ENCODE measurements around the gene LIN7C. TPM values are rescaled to one million over a fixed set of nuclear protein-coding genes. Genes with fewer than 3 reads are reported as not detected.

Gene LIN7C
- total and polyA plus RNA-seq, 8 donors = 18.7 to 31.5 (median 21.6) TPM

DNA sequence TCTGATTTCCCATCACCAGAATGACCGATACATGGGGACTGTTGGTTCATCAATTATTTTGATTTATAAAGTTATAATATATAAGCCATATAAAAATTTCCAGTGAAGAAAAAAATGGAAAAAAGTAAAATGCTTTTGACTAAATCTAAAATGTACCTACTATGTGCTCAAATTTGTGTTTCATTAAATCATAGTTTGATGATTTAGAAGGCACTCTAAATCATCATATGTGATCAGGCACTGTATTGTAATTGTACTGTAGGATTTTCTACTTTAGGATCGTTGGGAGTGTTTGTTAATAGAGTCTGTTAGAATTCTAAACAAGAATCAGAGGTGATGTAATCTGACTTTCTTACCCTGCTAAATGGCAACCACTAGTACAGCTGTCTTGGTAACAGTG lies 2.4 kb downstream of the LIN7C start:
- H3K27ac ChIP-seq = no peak overlapping the region
- intact Hi-C loops (cut with DNase I) = no loop called here
- H3K27me3 ChIP-seq = no peaks in the 10 kb centered on the region
- no peak overlapping the region for H3K4me3 ChIP-seq
- H3K4me1 ChIP-seq = peaks cover 9 to 34% of the 10 kb centered on the region in 2 donors
- DNase-seq (no peak), ATAC-seq (no peak)
- H3K9me3 ChIP-seq = no peaks in the 10 kb centered on the region
- peaks cover 0 to 22% of the 10 kb centered on the region in 2 donors for H3K36me3 ChIP-seq
- TF ChIP-seq, protein P1, sequence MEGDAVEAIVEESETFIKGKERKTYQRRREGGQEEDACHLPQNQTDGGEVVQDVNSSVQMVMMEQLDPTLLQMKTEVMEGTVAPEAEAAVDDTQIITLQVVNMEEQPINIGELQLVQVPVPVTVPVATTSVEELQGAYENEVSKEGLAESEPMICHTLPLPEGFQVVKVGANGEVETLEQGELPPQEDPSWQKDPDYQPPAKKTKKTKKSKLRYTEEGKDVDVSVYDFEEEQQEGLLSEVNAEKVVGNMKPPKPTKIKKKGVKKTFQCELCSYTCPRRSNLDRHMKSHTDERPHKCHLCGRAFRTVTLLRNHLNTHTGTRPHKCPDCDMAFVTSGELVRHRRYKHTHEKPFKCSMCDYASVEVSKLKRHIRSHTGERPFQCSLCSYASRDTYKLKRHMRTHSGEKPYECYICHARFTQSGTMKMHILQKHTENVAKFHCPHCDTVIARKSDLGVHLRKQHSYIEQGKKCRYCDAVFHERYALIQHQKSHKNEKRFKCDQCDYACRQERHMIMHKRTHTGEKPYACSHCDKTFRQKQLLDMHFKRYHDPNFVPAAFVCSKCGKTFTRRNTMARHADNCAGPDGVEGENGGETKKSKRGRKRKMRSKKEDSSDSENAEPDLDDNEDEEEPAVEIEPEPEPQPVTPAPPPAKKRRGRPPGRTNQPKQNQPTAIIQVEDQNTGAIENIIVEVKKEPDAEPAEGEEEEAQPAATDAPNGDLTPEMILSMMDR (IDR thresholded peaks at IDR 0.05) = no peak

DNA sequence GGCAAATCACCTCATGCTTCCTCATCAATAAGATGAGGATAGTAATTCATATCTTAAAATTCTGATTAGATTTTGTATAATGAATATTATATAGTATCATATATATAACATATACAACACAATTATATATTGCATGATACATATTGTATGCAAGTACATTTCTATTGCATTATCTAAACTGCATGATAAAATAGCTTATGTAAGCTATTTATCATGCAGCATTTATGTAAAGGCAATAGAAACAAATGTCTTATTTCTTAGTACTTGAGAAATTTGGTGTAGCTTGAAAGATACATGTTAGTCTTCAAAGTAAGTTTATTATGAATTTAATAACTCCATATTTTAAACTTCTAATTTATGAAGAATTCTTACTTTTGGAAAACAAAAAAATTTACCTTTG lies 5.5 kb downstream of the LIN7C start:
- no peak for DNase-seq
- peaks cover 0 to 36% of the 10 kb centered on the region in 2 donors for H3K36me3 ChIP-seq
- no peak overlapping the region for H3K4me3 ChIP-seq
- H3K9me3 ChIP-seq = no peaks in the 10 kb centered on the region
- no peaks in the 10 kb centered on the region for H3K27me3 ChIP-seq
- no peak for ATAC-seq
- TF ChIP-seq, protein P1 (IDR thresholded peaks at IDR 0.05) = no peak
- no peak overlapping the region for H3K27ac ChIP-seq
- intact Hi-C loops (cut with DNase I) = no loop called here
- H3K4me1 ChIP-seq = peaks cover 6 to 34% of the 10 kb centered on the region in 2 donors

DNA sequence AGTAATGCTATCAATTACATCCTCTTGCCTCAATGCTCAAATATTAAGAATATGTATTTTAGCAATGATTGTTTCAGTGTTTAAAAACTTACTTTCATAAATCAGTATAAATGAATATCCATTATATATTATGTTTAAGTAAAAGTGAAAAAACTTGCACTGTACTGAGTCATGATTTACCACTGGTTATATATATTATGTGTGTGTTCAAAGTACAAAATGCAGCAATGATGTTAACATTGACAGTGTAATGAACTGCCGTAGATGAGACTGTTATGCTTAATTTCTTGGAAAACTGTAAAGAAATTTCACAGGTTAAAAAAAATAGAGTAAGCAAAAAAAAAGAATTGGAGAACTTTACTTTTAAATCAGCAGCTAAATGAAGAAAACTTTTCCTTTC lies 8.7 kb downstream of the LIN7C start:
- Histone ChIP-seq H3K4me1 (peaks cover 0 to 15% of the 10 kb centered on the region in 2 donors), H3K36me3 (peaks cover 0 to 55% of the 10 kb centered on the region in 2 donors), H3K9me3 (no peaks in the 10 kb centered on the region), H3K27me3 (no peaks in the 10 kb centered on the region), H3K4me3 (no peak overlapping the region), H3K27ac (no peak overlapping the region)
- ATAC-seq (no peak), DNase-seq (no peak)
- intact Hi-C loops (cut with DNase I) = no loop called here
- TF ChIP-seq, protein P1 (IDR thresholded peaks at IDR 0.05) = no peak

DNA sequence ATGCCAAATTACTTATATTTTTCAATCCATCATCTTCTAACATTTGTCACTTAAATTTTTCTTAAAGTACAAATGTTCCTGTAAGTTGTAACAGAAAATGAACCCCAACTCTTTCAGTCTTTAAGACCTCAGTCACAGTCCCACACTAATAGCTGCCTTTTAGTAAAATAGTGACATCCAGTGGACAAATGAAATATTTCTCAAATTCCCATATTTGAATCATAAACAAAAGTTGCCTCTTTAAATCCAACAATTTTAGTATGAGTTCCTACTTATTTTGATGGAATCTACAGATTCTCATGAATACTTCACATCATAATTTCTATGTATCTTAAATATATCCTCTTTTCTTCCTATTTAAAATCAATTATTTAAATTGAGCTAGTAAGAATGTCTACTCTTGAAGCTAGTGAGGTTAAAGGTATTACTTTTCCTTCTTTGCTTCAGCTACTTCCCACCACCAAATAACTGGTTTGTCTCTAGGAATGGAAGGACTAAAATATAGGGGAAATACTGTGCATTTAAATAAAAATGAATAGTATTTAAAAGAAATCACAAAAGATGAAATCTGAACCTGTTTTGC lies 9.2 kb downstream of the LIN7C start:
- Histone ChIP-seq H3K4me1 (peaks cover 0 to 10% of the 10 kb centered on the region in 2 donors), H3K27me3 (no peaks in the 10 kb centered on the region), H3K27ac (no peak overlapping the region), H3K4me3 (no peak overlapping the region), H3K36me3 (peaks cover 0 to 60% of the 10 kb centered on the region in 2 donors), H3K9me3 (no peaks in the 10 kb centered on the region)
- DNase-seq (no peak), ATAC-seq (peak; percentile 57)
- intact Hi-C loops (cut with DNase I) = no loop called here
- TF ChIP-seq, protein P1 (IDR thresholded peaks at IDR 0.05) = peak in 1 of 2 donors; percentile 26

DNA sequence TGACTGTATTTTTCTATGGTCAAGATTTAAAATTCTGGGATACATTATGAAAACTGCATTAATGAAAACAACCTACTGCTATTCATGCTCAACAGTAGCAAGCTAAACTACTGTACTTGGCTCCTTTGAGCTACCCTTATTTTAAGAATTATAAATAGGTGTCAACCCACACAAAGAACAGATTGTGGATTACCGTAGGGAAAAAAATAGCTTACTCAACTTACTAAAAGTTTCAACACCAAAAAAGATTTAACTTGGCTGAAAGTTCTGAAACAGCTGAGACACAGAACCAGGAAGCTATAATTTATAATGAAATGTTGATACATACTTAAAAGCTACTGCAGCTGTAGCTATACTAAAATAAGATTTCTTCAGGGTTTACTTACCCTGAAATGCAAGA lies 10.1 kb downstream of the LIN7C start:
- Histone ChIP-seq H3K27me3 (no peaks in the 10 kb centered on the region), H3K4me1 (peaks cover 0 to 6% of the 10 kb centered on the region in 2 donors), H3K27ac (no peak overlapping the region), H3K9me3 (no peaks in the 10 kb centered on the region), H3K36me3 (peaks cover 0 to 70% of the 10 kb centered on the region in 2 donors), H3K4me3 (no peak overlapping the region)
- TF ChIP-seq, protein P1 (IDR thresholded peaks at IDR 0.05) = no peak
- intact Hi-C loops (cut with DNase I) = no loop called here
- DNase-seq (peak in 2 of 4 donors; percentile 46 to 65), ATAC-seq (no peak)
